ENCODE measurements around the gene CPT1B.

CPT1B gene

DNA sequence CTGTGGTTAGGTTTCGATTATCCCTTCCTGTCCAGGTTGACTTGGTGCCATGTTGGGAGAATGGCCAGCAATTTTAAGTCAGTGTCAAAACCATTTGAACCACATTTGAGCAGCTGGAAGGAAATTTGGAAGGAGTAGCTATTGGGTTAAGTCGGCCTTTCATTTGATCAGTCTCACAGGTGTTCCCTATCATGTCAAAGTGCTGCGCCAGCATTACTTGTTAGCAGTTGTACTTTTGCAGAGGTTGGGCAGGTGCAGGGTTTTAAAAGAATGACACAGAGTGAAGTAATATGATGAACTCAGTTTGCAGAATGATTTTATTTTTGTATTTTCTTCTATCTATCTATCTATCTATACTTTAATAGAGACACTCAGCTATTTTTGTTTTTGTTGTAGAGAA, 42.0 kb downstream of the CPT1B start:
- TF ChIP-seq GFI1B (tag by site-specific recombination; IDR thresholded peaks at IDR 0.05): no peak
- TF ChIP-seq ZNF112 (tag by site-specific recombination; IDR thresholded peaks at IDR 0.05): no peak
- TF ChIP-seq ZBTB44 (tag by site-specific recombination; IDR thresholded peaks at IDR 0.05): no peak
- no peak for TF ChIP-seq ZNF148 (tag by site-specific recombination; IDR thresholded peaks at IDR 0.05; ENCODE audit: borderline replicate concordance)
- TF ChIP-seq ZNF837 (tag by site-specific recombination; IDR thresholded peaks at IDR 0.05): no peak
- no peak for TF ChIP-seq SP3 (tag by site-specific recombination; IDR thresholded peaks at IDR 0.05)
- TF ChIP-seq ZBTB20 (tag by site-specific recombination; IDR thresholded peaks at IDR 0.05): no peak
- TF ChIP-seq KLF9 (tag by site-specific recombination; IDR thresholded peaks at IDR 0.05; ENCODE audit: low read depth): no peak
- no peak for TF ChIP-seq ZNF544 (tag by site-specific recombination; IDR thresholded peaks at IDR 0.05)
- no peak for TF ChIP-seq ZNF623 (tag by site-specific recombination; IDR thresholded peaks at IDR 0.05)
- no peak for TF ChIP-seq PRDM4 (tag by site-specific recombination; IDR thresholded peaks at IDR 0.05)
- Histone ChIP-seq H3K4me1 (ENCODE audit: control insufficient read depth, insufficient read depth, low read length) (peaks cover 8% of the 10 kb centered on the region), H3K4me3 (ENCODE audit: low read depth, low read length) (no peak overlapping the region), H3K27ac (ENCODE audit: extremely low read depth, low read depth, low read length) (no peak overlapping the region), H3K9me3 (ENCODE audit: control insufficient read depth, insufficient read depth, low read depth, low read length) (no peaks in the 10 kb centered on the region), H3K36me3 (ENCODE audit: control insufficient read depth in 2 of 2, insufficient read depth in 1 of 2, low read length in 2 of 2) (no peaks in the 10 kb centered on the region)
- ChIA-PET CTCF (interaction anchor here (0.5 to 1.5 kb wide), 4 partner anchors 9 to 117 kb away, joined by 3 to 6 read pairs (median 4); partner anchors contain the start of genes SCO2 and SYCE3), POLR2A (interaction anchor here (0.6 to 1.3 kb wide), 4 partner anchors 10 to 136 kb away, joined by 3 to 6 read pairs (median 4); partner anchors contain the start of genes LMF2, NCAPH2 and SCO2)

DNA sequence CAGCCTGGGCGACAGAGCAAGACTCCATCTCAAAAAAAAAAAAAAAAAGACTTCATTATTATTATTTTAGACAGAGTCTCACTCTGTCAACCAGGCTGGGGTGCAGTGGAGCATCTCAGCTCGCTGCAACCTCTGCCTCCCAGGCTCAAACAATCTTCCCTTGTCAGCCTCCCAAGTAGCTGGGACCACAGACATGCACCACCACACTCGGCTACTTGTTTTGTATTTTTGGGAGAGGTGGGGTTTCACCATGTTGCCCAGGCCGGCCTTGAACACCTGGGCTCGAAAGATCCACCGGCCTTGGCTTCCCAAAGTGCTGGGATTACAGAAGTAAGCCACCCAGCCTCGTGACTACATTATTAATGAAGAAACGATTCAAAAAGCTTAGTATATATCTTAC, 43.1 kb downstream of the CPT1B start:
- no peaks in the 10 kb centered on the region for H3K36me3 ChIP-seq (ENCODE audit: control insufficient read depth in 2 of 2, insufficient read depth in 1 of 2, low read length in 2 of 2)
- no peaks in the 10 kb centered on the region for H3K9me3 ChIP-seq (ENCODE audit: control insufficient read depth, insufficient read depth, low read depth, low read length)
- ChIA-PET CTCF (interaction anchor here (0.6 to 1.5 kb wide), 6 partner anchors 9 to 396 kb away, joined by 3 to 6 read pairs (median 3); partner anchors contain the start of gene SCO2), POLR2A (interaction anchor here (0.5 to 1.0 kb wide), 3 partner anchors 35 to 429 kb away, joined by 3 to 8 read pairs (median 4); no protein-coding TSS in a partner anchor)
- TF ChIP-seq ZNF704 (tag by site-specific recombination; IDR thresholded peaks at IDR 0.05) (no peak), ZNF221 (tag by site-specific recombination; IDR thresholded peaks at IDR 0.05; ENCODE audit: borderline replicate concordance) (no peak), ZEB2 (tag by site-specific recombination; IDR thresholded peaks at IDR 0.05) (no peak), REST (tag by site-specific recombination; IDR thresholded peaks at IDR 0.05) (no peak), ZNF24 (tag by site-specific recombination; IDR thresholded peaks at IDR 0.05) (no peak), YY1 (tag by site-specific recombination; IDR thresholded peaks at IDR 0.05) (no peak), TCF7L2 (IDR thresholded peaks at IDR 0.05; ENCODE audit: borderline replicate concordance, low read depth, low read length) (no peak)
- peaks cover 5% of the 10 kb centered on the region for H3K4me1 ChIP-seq (ENCODE audit: control insufficient read depth, insufficient read depth, low read length)
- H3K27ac ChIP-seq (ENCODE audit: extremely low read depth, low read depth, low read length): no peak overlapping the region
- no peak overlapping the region for H3K4me3 ChIP-seq (ENCODE audit: low read depth, low read length)
